Measurements from ENCODE around the gene TMEM167A.

- TF ChIP-seq, protein P1, sequence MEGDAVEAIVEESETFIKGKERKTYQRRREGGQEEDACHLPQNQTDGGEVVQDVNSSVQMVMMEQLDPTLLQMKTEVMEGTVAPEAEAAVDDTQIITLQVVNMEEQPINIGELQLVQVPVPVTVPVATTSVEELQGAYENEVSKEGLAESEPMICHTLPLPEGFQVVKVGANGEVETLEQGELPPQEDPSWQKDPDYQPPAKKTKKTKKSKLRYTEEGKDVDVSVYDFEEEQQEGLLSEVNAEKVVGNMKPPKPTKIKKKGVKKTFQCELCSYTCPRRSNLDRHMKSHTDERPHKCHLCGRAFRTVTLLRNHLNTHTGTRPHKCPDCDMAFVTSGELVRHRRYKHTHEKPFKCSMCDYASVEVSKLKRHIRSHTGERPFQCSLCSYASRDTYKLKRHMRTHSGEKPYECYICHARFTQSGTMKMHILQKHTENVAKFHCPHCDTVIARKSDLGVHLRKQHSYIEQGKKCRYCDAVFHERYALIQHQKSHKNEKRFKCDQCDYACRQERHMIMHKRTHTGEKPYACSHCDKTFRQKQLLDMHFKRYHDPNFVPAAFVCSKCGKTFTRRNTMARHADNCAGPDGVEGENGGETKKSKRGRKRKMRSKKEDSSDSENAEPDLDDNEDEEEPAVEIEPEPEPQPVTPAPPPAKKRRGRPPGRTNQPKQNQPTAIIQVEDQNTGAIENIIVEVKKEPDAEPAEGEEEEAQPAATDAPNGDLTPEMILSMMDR (IDR thresholded peaks at IDR 0.05) = no peak
- no peak for TF ChIP-seq POLR2A (IDR thresholded peaks at IDR 0.05)
Measured at GRCh38 chr5:83031381-83031780, 45.8 kb downstream of the TMEM167A start.

Measured in Peyer's patch (tissue), 4 donors.